Heart right ventricle (tissue), 16 donors: Measurements from ENCODE around the gene OBP2B. TPM values are rescaled to one million over a fixed set of nuclear protein-coding genes. Genes with fewer than 3 reads are reported as not detected.
"Not testable (repeated sequence)": the region's sequence is repeated elsewhere in the genome, so short reads cannot be mapped to it uniquely, and the experiment has no call there.

Experiments
- ATAC-seq, 8 donors: fragments of 200-7000 bp; cut with Tn5 transposase; one replicate each; pipeline ENCODE4 v1.9.1; 2020; ENCODE audit warnings: mild to moderate bottlenecking in 8 of 8, moderate library complexity in 8 of 8, moderate number of reproducible peaks in 1 of 8
- DNase-seq, 2 donors: peaks; one replicate each; pipeline ENCODE4 v3.0.0-alpha.2; 2020
- H3K27ac ChIP-seq, 10 donors: fragments of 200-600 bp; sonication (generic) in 2 of 10; one replicate each; pipeline versions ENCODE4 v1.5.0 to v1.8.0; 2020 to 2022; ENCODE audit warnings: mild to moderate bottlenecking in 3 of 10
- H3K27me3 ChIP-seq, 7 donors: fragments of 200-600 bp; one replicate each; pipeline ENCODE4 v1.8.0; 2021 to 2022; ENCODE audit warnings: mild to moderate bottlenecking in 2 of 7
- H3K36me3 ChIP-seq, 9 donors: fragments of 200-600 bp; sonication (generic) in 1 of 9; one replicate each; pipeline versions ENCODE4 v1.5.0 to v1.8.0; 2020 to 2022; ENCODE audit warnings: mild to moderate bottlenecking in 2 of 9
- H3K4me1 ChIP-seq, 9 donors: fragments of 200-600 bp; sonication (generic) in 1 of 9; one replicate each; pipeline versions ENCODE4 v1.5.0 to v1.8.0; 2020 to 2022; ENCODE audit warnings: mild to moderate bottlenecking in 4 of 9
- H3K4me3 ChIP-seq, 10 donors: fragments of 200-600 bp; sonication (generic) in 2 of 10; one replicate each; pipeline versions ENCODE4 v1.5.0 to v1.8.0; 2020 to 2022; ENCODE audit warnings: mild to moderate bottlenecking in 7 of 10, moderate library complexity in 2 of 10
- H3K9me3 ChIP-seq, 11 donors: fragments of 200-600 bp in 10 of 11; sonication (generic) in 2 of 11; one replicate each; pipeline versions ENCODE4 v1.5.0 to v1.8.0; 2013 to 2022; ENCODE audit warnings: mild to moderate bottlenecking in 2 of 11, control low read depth in 1 of 11, moderate library complexity in 1 of 11
- WGBS, 2 donors: extraction: QIAGEN DNeasy Blood & Tissue Kit; methylation state at CpG; one replicate each; pipeline ENCODE4 v1.1.7; 2013; ENCODE audit warnings: inconsistent platforms in 1 of 2; 5-methylcytosine and 5-hydroxymethylcytosine counted together
- intact Hi-C, 10 donors: fragments of 100-400 bp; cut with DNase I; formaldehyde crosslinking; loops; one replicate each; pipeline versions ENCODE4 v1.11.1 to v1.14.2; 2022
- polyA plus RNA-seq, 2 donors: library from polyadenylated mRNA; stranded (reverse); fragments of 200-250 nt; gene quantifications; one replicate each; pipeline ENCODE4 v1.2.3, GENCODE V29; 2013
- total RNA-seq, 10 donors: library from RNA; stranded (reverse); fragmentation: NEBNext Ultra II Directional in 3 of 10; extraction: Animal tissue kit (Norgen Biotek cat#: 25700) in 3 of 10; gene quantifications; one replicate each; pipeline versions ENCODE4 v1.2.1 to v1.2.4, GENCODE V29; 2021 to 2023
- TF ChIP-seq, protein P1 (sequence below), 9 donors: fragments of 200-600 bp; sonication (generic) in 2 of 9; IDR thresholded peaks; one replicate each; pipeline versions ENCODE4 v1.5.0 to v1.8.0; 2021 to 2022; ENCODE audit warnings: antibody characterized with exemption in 9 of 9, mild to moderate bottlenecking in 5 of 9, moderate library complexity in 1 of 9
- donor health status: Arrhythmogenic right ventricular cardiomyopathy.
- donor health status: ischemic (EF 13 %, LVEDD 7.1; RV severe dilation, severe dysfunction).
- donor health status: healthy with polysubstance abuse.
- donor health status: DM: no; HTN: yes; CAD: no.
- donor health status: DM: no; HTN: no; CAD: no.
- donor health status: ischemic (EF 25% LVEDD 6.9; RV normal size, moderate dysfunction).
- donor health status: ischemic (EF 25% LVEDD 5.7; RV mildly dilated, moderate dysfunction).
- donor health status: healthy.
- donor health status: DM: yes; HTN: yes; CAD: no.
- donor health status: Ischemic cardiomyopathy.
- donor health status: ischemic (EF 35%, LVEDD 5.7; RV mildly dilated, moderate dysfunction).
- donor health status: nonischemic (EF 11% LVEDD 7.7; RV severe dilation, severe dysfunction).
- donor health status: DM: yes; HTN: yes; CAD: no.
- donor health status: PGD.
- donor health status: ischemic (EF 29% LVEDD 5.4; RV normal size, mild dysfunction).
- donor health status: nonischemic (EF 23%, LVEDD 6.1; RV moderate dilation, normal function).

The OBP2B gene
- total and polyA plus RNA-seq, 12 donors, result 0.75 TPM; not detected in 11

GRCh38 chr9:133210202-133210532 lies 1.1 kb upstream of the OBP2B start:
- Histone ChIP-seq H3K36me3 (no peaks in the 10 kb centered on the region), H3K4me1 (no peaks in the 10 kb centered on the region), H3K9me3 (peaks cover 0 to 17% (median 0%) of the 10 kb centered on the region in 11 donors), H3K4me3 (no peak overlapping the region), H3K27ac (no peak overlapping the region), H3K27me3 (peaks cover 0 to 17% (median 0%) of the 10 kb centered on the region in 7 donors)
- ATAC-seq (no peak), DNase-seq (no peak)
- intact Hi-C loops, result no loop called here
- TF ChIP-seq, protein P1, sequence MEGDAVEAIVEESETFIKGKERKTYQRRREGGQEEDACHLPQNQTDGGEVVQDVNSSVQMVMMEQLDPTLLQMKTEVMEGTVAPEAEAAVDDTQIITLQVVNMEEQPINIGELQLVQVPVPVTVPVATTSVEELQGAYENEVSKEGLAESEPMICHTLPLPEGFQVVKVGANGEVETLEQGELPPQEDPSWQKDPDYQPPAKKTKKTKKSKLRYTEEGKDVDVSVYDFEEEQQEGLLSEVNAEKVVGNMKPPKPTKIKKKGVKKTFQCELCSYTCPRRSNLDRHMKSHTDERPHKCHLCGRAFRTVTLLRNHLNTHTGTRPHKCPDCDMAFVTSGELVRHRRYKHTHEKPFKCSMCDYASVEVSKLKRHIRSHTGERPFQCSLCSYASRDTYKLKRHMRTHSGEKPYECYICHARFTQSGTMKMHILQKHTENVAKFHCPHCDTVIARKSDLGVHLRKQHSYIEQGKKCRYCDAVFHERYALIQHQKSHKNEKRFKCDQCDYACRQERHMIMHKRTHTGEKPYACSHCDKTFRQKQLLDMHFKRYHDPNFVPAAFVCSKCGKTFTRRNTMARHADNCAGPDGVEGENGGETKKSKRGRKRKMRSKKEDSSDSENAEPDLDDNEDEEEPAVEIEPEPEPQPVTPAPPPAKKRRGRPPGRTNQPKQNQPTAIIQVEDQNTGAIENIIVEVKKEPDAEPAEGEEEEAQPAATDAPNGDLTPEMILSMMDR (IDR thresholded peaks at IDR 0.05), result no peak
- 65 to 71% methylated on average over 7 of the region's 7 CpGs for WGBS, 2 donors

- H3K27me3 ChIP-seq, result peaks cover 0 to 23% (median 0%) of the 10 kb centered on the region in 7 donors
- intact Hi-C loops, DNase-seq, ATAC-seq, H3K4me1 ChIP-seq, H3K27ac ChIP-seq, H3K4me3 ChIP-seq, H3K36me3 ChIP-seq: not testable (repeated sequence)
- WGBS, 2 donors, result 79% methylated on average over 29 of the region's 29 CpGs
- peaks cover 0 to 11% (median 0%) of the 10 kb centered on the region in 11 donors for H3K9me3 ChIP-seq
Measured at GRCh38 chr9:133209327-133210201, 514 bp upstream of the OBP2B start.

- peak in 1 of 8 donors; percentile 39 for ATAC-seq
- H3K4me3 ChIP-seq, H3K27ac ChIP-seq, H3K36me3 ChIP-seq, H3K4me1 ChIP-seq, DNase-seq, intact Hi-C loops: not testable (repeated sequence)
- H3K9me3 ChIP-seq, result peaks cover 0 to 10% (median 0%) of the 10 kb centered on the region in 11 donors
- peaks cover 0 to 26% (median 0%) of the 10 kb centered on the region in 7 donors for H3K27me3 ChIP-seq
- WGBS, 2 donors, result 87 to 89% methylated on average over 12 to 13 of the region's 16 CpGs
Measured at GRCh38 chr9:133208171-133208879, 725 bp downstream of the OBP2B start.

- Histone ChIP-seq H3K9me3 (peaks cover 0 to 10% (median 0%) of the 10 kb centered on the region in 11 donors), H3K36me3 (no peaks in the 10 kb centered on the region), H3K27ac (no peak overlapping the region), H3K27me3 (peaks cover 0 to 24% (median 0%) of the 10 kb centered on the region in 7 donors), H3K4me1 (no peaks in the 10 kb centered on the region), H3K4me3 (no peak overlapping the region)
- ATAC-seq (no peak), DNase-seq (no peak)
- intact Hi-C loops, result no loop called here
- WGBS, 2 donors, result 69 to 80% methylated on average over 16 of the region's 16 CpGs
- TF ChIP-seq, protein P1 (IDR thresholded peaks at IDR 0.05), result no peak
Measured at GRCh38 chr9:133207540-133208170, 1.4 kb downstream of the OBP2B start.

DNA sequence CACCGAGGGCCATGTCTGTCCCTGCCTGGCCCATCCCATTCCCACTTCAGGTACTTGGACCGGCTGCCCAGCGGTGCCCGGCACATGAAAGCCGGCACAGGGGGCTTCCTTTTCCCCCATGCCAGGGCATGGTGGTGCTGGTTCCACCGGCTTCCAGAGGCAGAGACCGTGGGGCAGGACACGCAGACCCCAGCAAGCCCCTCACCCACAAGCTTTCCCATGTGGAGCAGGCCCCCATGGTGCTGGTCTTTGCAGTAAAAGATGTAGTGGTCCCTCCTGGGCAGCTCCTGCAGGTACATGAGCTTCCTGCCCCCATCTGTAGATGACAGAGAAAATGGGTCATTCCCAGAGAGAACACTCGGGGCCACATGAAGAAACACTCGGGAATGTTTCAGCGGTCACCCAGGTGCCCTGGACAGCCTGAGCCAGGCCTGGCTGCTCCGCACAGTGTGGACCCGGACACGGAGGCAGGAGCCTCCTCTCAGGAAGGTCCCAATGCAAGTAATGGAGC lies 2.0 kb downstream of the OBP2B start:
- Histone ChIP-seq H3K27me3 (peaks cover 0 to 21% (median 0%) of the 10 kb centered on the region in 7 donors), H3K9me3 (peaks cover 0 to 10% (median 0%) of the 10 kb centered on the region in 11 donors), H3K4me1 (no peaks in the 10 kb centered on the region), H3K4me3 (no peak overlapping the region), H3K36me3 (no peaks in the 10 kb centered on the region), H3K27ac (no peak overlapping the region)
- TF ChIP-seq, protein P1 (IDR thresholded peaks at IDR 0.05), result no peak
- 82 to 86% methylated on average over 14 of the region's 14 CpGs for WGBS, 2 donors
- DNase-seq (no peak), ATAC-seq (no peak)
- intact Hi-C loops, result no loop called here
